OCI-LY1 (cell line): ENCODE results near the gene AGMO.

Source experiments
- CTCF ChIP-seq: fragments of 200-600 bp; sonication (generic), shearing (Covaris generic); IDR thresholded peaks from 2 replicates; pipeline ENCODE4 v1.5.1; 2017; ENCODE audit warnings: mild to moderate bottlenecking, antibody characterized with exemption, low read length, moderate library complexity, mixed read lengths
- EZH2 ChIP-seq: fragments of 200-600 bp; sonication (generic), shearing (Covaris generic); IDR thresholded peaks from 2 replicates; pipeline ENCODE4 v1.8.0; 2017; ENCODE audit warnings: borderline replicate concordance, mixed run types, mild to moderate bottlenecking, antibody characterized with exemption, low read length, moderate library complexity, mixed read lengths

GRCh38 chr7:15218261-15218660 lies 343.6 kb downstream of the AGMO start:
- TF ChIP-seq CTCF (no peak), EZH2 (no peak)
